K562 treated with DMSO at 1 percent for 24 hours (cell line): ENCODE measurements around the gene ETV3L. TPM values are rescaled to one million over a fixed set of nuclear protein-coding genes. Genes with fewer than 3 reads are reported as not detected.

Source experiments
- total RNA-seq: library from RNA; unstranded; fragments of 300-600 nt; gene quantifications from 2 replicates; pipeline ENCODE4 v1.2.3, GENCODE V29; 2022; ENCODE audit warnings: low read depth; ENCODE audit not compliant: insufficient read depth

The ETV3L gene
- not detected in 2 replicates for total RNA-seq

GRCh38 chr1:157099633-157100009, at the start of gene ETV3L:
ETV3L (minus strand) TSS chr1:157099808; CDS start chr1:157099523, 285 bp downstream.

GRCh38 chr1:157138220-157139051, 38.8 kb upstream of the ETV3L start, which contains the start of gene ETV3:
ETV3 (minus strand) TSS chr1:157138395; CDS start chr1:157136352, 2,043 bp downstream.

GRCh38 chr1:157045250-157046218, 54.1 kb downstream of the ETV3L start, which contains the start of gene ARHGEF11:
ARHGEF11 (minus strand) TSS chr1:157045742; CDS start chr1:157044330, 1,412 bp downstream.

Other genes starting within 250 kb of the ETV3L start
- gene INSRR, start 240.7 kb downstream of the ETV3L start, total RNA-seq: 0.45 and 0.51 TPM in 2 replicates
- 18.2 and 25.6 TPM in 2 replicates for gene NTRK1, start 238.9 kb downstream of the ETV3L start, total RNA-seq
- gene PEAR1, start 206.1 kb downstream of the ETV3L start, total RNA-seq: 4.9 and 5.1 TPM in 2 replicates
- 0.32 and 0.36 TPM in 2 replicates for gene LRRC71, start 179.2 kb downstream of the ETV3L start, total RNA-seq
- 19.1 and 19.2 TPM in 2 replicates for gene ARHGEF11, start 54.1 kb downstream of the ETV3L start, total RNA-seq
- 9.0 and 10.7 TPM in 2 replicates for gene ETV3, start 38.6 kb upstream of the ETV3L start, total RNA-seq